NCI-H446 (cell line): Measurements from ENCODE around the gene OR7G3.

ENCODE experiments used
- DNase-seq, 2 experiments: peaks; one replicate each; lab custom pipeline; 2025; lab: John Stamatoyannopoulos, UW

OR7G3 gene

GRCh38 chr19:9107375-9107774 is 19.4 kb downstream of the OR7G3 start, which contains the start of gene OR7G2:
TSS of gene OR7G2 (minus strand) at chr19:9107475. CDS start at chr19:9103243, 4,232 bp downstream.
- no peak for DNase-seq

- no peak for DNase-seq
These were observed 40.0 kb downstream of the OR7G3 start, which contains the start of gene OR1M1 for GRCh38 chr19:9086761-9087160. TSS of gene OR1M1 (plus strand) at chr19:9087061. CDS start at chr19:9093245, 6,184 bp downstream.

- DNase-seq, result no peak
These were observed 48.1 kb downstream of the OR7G3 start for GRCh38 chr19:9078651-9079050.

GRCh38 chr19:9076901-9077300 is 49.8 kb downstream of the OR7G3 start:
- DNase-seq, result no peak
